NOMO-1 treated with DMSO at 0.1 percent for 48 hours (cell line): ENCODE results near the gene GDF10.

Source experiments
- DNase-seq: peaks from one replicate; lab custom pipeline; 2025; ENCODE audit not compliant: unreplicated experiment; lab: John Stamatoyannopoulos, UW

The GDF10 gene

GRCh38 chr10:47299611-47300428 is at the start of gene GDF10:
Gene GDF10 (plus strand): TSS chr10:47300197. CDS start chr10:47300652, 455 bp downstream.
- no peak for DNase-seq

GRCh38 chr10:47252093-47252780 is 47.8 kb upstream of the GDF10 start:
- no peak for DNase-seq

- no peak for DNase-seq
Measured at GRCh38 chr10:47253030-47253637, 46.9 kb upstream of the GDF10 start.

GRCh38 chr10:47253651-47254375 is 46.2 kb upstream of the GDF10 start:
- DNase-seq = no peak

GRCh38 chr10:47254611-47255010 is 45.4 kb upstream of the GDF10 start:
- DNase-seq = no peak

GRCh38 chr10:47255033-47255813 is 44.8 kb upstream of the GDF10 start:
- DNase-seq = peak; percentile 49

- no peak for DNase-seq
Measured at GRCh38 chr10:47255866-47256265, 44.1 kb upstream of the GDF10 start.

GRCh38 chr10:47256751-47257336 is 43.2 kb upstream of the GDF10 start:
- DNase-seq = peak; percentile 43

GRCh38 chr10:47257396-47258120 is 42.4 kb upstream of the GDF10 start:
- DNase-seq = peak; percentile 98

- no peak for DNase-seq
Measured at GRCh38 chr10:47258921-47259320, 41.1 kb upstream of the GDF10 start.

GRCh38 chr10:47259466-47259865 is 40.5 kb upstream of the GDF10 start:
- no peak for DNase-seq

- no peak for DNase-seq
Measured at GRCh38 chr10:47260505-47261111, 39.4 kb upstream of the GDF10 start.

- DNase-seq = peak; percentile 79
Measured at GRCh38 chr10:47261121-47261520, 38.9 kb upstream of the GDF10 start.

- DNase-seq = no peak
Measured at GRCh38 chr10:47261556-47261955, 38.4 kb upstream of the GDF10 start.

- no peak for DNase-seq
Measured at GRCh38 chr10:47262606-47263533, 37.1 kb upstream of the GDF10 start.

GRCh38 chr10:47264797-47265281 is 35.2 kb upstream of the GDF10 start:
- peak; percentile 67 for DNase-seq

GRCh38 chr10:47266602-47267001 is 33.4 kb upstream of the GDF10 start:
- no peak for DNase-seq

- no peak for DNase-seq
Measured at GRCh38 chr10:47268696-47269095, 31.3 kb upstream of the GDF10 start.
